H1 (cell line): ENCODE data around the gene RABL6. TPM values are rescaled to one million over a fixed set of nuclear protein-coding genes. Genes with fewer than 3 reads are reported as not detected.

Source experiments
- BCL11A ChIP-seq, 2 experiments: IDR thresholded peaks; one replicate each; pipeline ENCODE4 v1.6.1; 2011; ENCODE audit warnings: low read depth in 2 of 2, low read length in 2 of 2, mild to moderate bottlenecking in 2 of 2
- CBX8 ChIP-seq: fragments of 300-800, 300-1000 bp; sonication (generic); IDR thresholded peaks from 2 replicates; pipeline ENCODE4 v1.7.1; 2016; ENCODE audit warnings: low read depth, low read length, borderline replicate concordance
- JUN ChIP-seq: IDR thresholded peaks from 2 replicates; pipeline ENCODE4 v1.6.1; 2011; ENCODE audit warnings: low read depth, mild to moderate bottlenecking, improper control_type of control experiment, low read length
- KDM4A ChIP-seq: IDR thresholded peaks from one replicate; pipeline ENCODE4 v1.7.1; 2012; ENCODE audit warnings: low read depth, mild to moderate bottlenecking, moderate library complexity, low read length, inconsistent platforms; ENCODE audit not compliant: severe bottlenecking
- MAFK ChIP-seq: IDR thresholded peaks from 2 replicates; pipeline ENCODE4 v1.6.1; 2012; ENCODE audit warnings: low read depth, mild to moderate bottlenecking, improper control_type of control experiment, low read length
- NANOG ChIP-seq: IDR thresholded peaks from 2 replicates; pipeline ENCODE4 v1.6.1; 2011; ENCODE audit warnings: low read length, low read depth, mild to moderate bottlenecking, inconsistent platforms; ENCODE audit not compliant: insufficient read depth, poor library complexity, severe bottlenecking
- POLR2AphosphoS5 ChIP-seq: IDR thresholded peaks from 2 replicates; pipeline ENCODE4 v1.6.1; 2011; ENCODE audit warnings: low read depth, low read length
- RAD21 ChIP-seq, 2 experiments: IDR thresholded peaks in 1 of 2; conservative IDR thresholded peaks in 1 of 2; 2 replicates each; pipeline ENCODE4 v1.6.1; 2011; ENCODE audit warnings: low read depth in 2 of 2, low read length in 2 of 2, improper control_type of control experiment in 1 of 2, inconsistent platforms in 1 of 2, mild to moderate bottlenecking in 1 of 2, moderate library complexity in 1 of 2
- RFX5 ChIP-seq: IDR thresholded peaks from 2 replicates; pipeline ENCODE4 v1.6.1; 2011; ENCODE audit warnings: low read depth, low read length, improper control_type of control experiment, borderline replicate concordance
- SIN3A ChIP-seq, 2 experiments: IDR thresholded peaks in 1 of 2; conservative IDR thresholded peaks in 1 of 2; 2 replicates each; pipeline ENCODE4 v1.6.1; 2011 to 2012; ENCODE audit warnings: low read length in 2 of 2, improper control_type of control experiment in 1 of 2, low read depth in 1 of 2, mild to moderate bottlenecking in 1 of 2
- SIRT6 ChIP-seq: IDR thresholded peaks from one replicate; pipeline ENCODE4 v1.7.1; 2012; ENCODE audit warnings: low read length, inconsistent platforms
- SIX5 ChIP-seq: IDR thresholded peaks from 2 replicates; pipeline ENCODE4 v1.6.1; 2011; ENCODE audit warnings: mild to moderate bottlenecking, low read depth, low read length
- SRF ChIP-seq: IDR thresholded peaks from 2 replicates; pipeline ENCODE4 v1.6.1; 2011; ENCODE audit warnings: mild to moderate bottlenecking, low read depth, low read length, moderate library complexity
- TAF1 ChIP-seq: IDR thresholded peaks from 2 replicates; pipeline ENCODE4 v1.6.1; 2011; ENCODE audit warnings: mild to moderate bottlenecking, low read depth, low read length
- TBP ChIP-seq: IDR thresholded peaks from 2 replicates; pipeline ENCODE4 v1.6.1; 2011; ENCODE audit warnings: low read depth, low read length, improper control_type of control experiment
- TCF12 ChIP-seq: IDR thresholded peaks from 2 replicates; pipeline ENCODE4 v1.6.1; 2011; ENCODE audit warnings: low read depth, mild to moderate bottlenecking, low read length
- ZNF274 ChIP-seq: IDR thresholded peaks from 2 replicates; pipeline ENCODE4 v1.7.0; 2012; ENCODE audit warnings: low read length, borderline replicate concordance; ENCODE audit errors: extremely low read depth
- polyA plus RNA-seq, 7 experiments: library from polyadenylated mRNA; depleted of rRNA in 3 of 7; stranded (reverse) in 5 of 7; unstranded in 2 of 7; fragments of >200 nt in 5 of 7; fragments of 200-250 nt in 2 of 7; gene quantifications; 1 replicate in 5 of 7; 2 replicates in 1 of 7; 4 replicates in 1 of 7; pipeline versions ENCODE4 v1.2.1 to v1.2.3, GENCODE V29; 2011 to 2013; ENCODE audit warnings: missing spikeins in 2 of 7, mixed read lengths in 2 of 7
- total RNA-seq: library from RNA; stranded (reverse); fragmentation: NEBNext Ultra II Directional; extraction: Animal tissue kit (Norgen Biotek cat#: 25700); gene quantifications from 2 replicates; pipeline ENCODE4 v1.2.1, GENCODE V29; 2021
- TF ChIP-seq, protein P1 (sequence below), 3 experiments: IDR thresholded peaks; 1 replicate in 2 of 3; 2 replicates in 1 of 3; pipeline versions ENCODE4 v1.5.1 to v1.6.1; 2011; ENCODE audit warnings: low read length in 3 of 3, mild to moderate bottlenecking in 3 of 3, inconsistent platforms in 2 of 3, low read depth in 1 of 3, moderate library complexity in 1 of 3; ENCODE audit not compliant: insufficient read depth in 1 of 3; ENCODE audit errors: control extremely low read depth in 1 of 3

The RABL6 gene
- total and polyA plus RNA-seq, 2 of the 8 experiments (the other 6 are each of a cell fraction or from before 2014, with no cell fraction given), result 70.1 to 130 TPM

- no peak for TF ChIP-seq JUN
- TF ChIP-seq RAD21 (IDR thresholded peaks at IDR 0.05 in 1 of 2, conservative IDR thresholded peaks at IDR 0.05 in 1 of 2; ENCODE audit: low read depth in 2 of 2, low read length in 2 of 2), result no peak
- TF ChIP-seq SIN3A (conservative IDR thresholded peaks at IDR 0.05 in 1 of 2, IDR thresholded peaks at IDR 0.05 in 1 of 2; ENCODE audit: low read depth in 1 of 2, low read length in 2 of 2), result no peak; a peak in 1 of 4 replicates
- no peak for TF ChIP-seq NANOG
- peak; percentile 6; the same call in 1 of the 2 replicates for TF ChIP-seq POLR2AphosphoS5
- no peak for TF ChIP-seq BCL11A (IDR thresholded peaks at IDR 0.05; ENCODE audit: low read depth in 2 of 2, low read length in 2 of 2)
- no peak for TF ChIP-seq TCF12
- TF ChIP-seq KDM4A, result no peak
- peak; percentile 2; the same call in 1 of the 2 replicates for TF ChIP-seq TBP
- no peak for TF ChIP-seq MAFK
- no peak for TF ChIP-seq RFX5
- TF ChIP-seq SIRT6, result no peak
- TF ChIP-seq SRF, result no peak
- peak; percentile 5; the same call in 1 of the 2 replicates for TF ChIP-seq TAF1
- no peak for TF ChIP-seq CBX8
- TF ChIP-seq, protein P1, sequence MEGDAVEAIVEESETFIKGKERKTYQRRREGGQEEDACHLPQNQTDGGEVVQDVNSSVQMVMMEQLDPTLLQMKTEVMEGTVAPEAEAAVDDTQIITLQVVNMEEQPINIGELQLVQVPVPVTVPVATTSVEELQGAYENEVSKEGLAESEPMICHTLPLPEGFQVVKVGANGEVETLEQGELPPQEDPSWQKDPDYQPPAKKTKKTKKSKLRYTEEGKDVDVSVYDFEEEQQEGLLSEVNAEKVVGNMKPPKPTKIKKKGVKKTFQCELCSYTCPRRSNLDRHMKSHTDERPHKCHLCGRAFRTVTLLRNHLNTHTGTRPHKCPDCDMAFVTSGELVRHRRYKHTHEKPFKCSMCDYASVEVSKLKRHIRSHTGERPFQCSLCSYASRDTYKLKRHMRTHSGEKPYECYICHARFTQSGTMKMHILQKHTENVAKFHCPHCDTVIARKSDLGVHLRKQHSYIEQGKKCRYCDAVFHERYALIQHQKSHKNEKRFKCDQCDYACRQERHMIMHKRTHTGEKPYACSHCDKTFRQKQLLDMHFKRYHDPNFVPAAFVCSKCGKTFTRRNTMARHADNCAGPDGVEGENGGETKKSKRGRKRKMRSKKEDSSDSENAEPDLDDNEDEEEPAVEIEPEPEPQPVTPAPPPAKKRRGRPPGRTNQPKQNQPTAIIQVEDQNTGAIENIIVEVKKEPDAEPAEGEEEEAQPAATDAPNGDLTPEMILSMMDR (IDR thresholded peaks at IDR 0.05; ENCODE audit: control extremely low read depth in 1 of 3, insufficient read depth in 1 of 3, low read depth in 1 of 3, low read length in 3 of 3), result no peak
- TF ChIP-seq SIX5, result no peak
- TF ChIP-seq ZNF274, result no peak
Observed at GRCh38 chr9:136790640-136791515, 16.9 kb upstream of the RABL6 start, which contains the start of gene TMEM141 (continued).
